ENCODE data around the gene RAB11FIP2. TPM values are rescaled to one million over a fixed set of nuclear protein-coding genes. Genes with fewer than 3 reads are reported as not detected.

RAB11FIP2 gene
- total and polyA plus RNA-seq, 2 of the 4 experiments (the other 2 are of a cell fraction) = 3.6 to 16.1 TPM

GRCh38 chr10:118042336-118042735, 4.4 kb downstream of the RAB11FIP2 start:
- Histone ChIP-seq H3K4me1 (ENCODE audit: control insufficient read depth, insufficient read depth, low read length) (no peaks in the 10 kb centered on the region; the same call in 1 of the 2 replicates), H3K79me1 (ENCODE audit: low read depth in 1 of 2, low read length in 2 of 2) (peaks cover 11% of the 10 kb centered on the region in 2 experiments; a peak in 3 of 4 replicates), H3K9me3 (ENCODE audit: control insufficient read depth, insufficient read depth, low read length) (no peaks in the 10 kb centered on the region), H2AFZ (replicated peaks; ENCODE audit: low read length, poor library complexity) (no peak overlapping the region), H3K56ac (ENCODE audit: extremely low read depth, insufficient read depth, low read length) (no peak overlapping the region), H2AK5ac (ENCODE audit: low read depth, low read length) (no peak overlapping the region), H3K27me3 (ENCODE audit: control insufficient read depth, insufficient read depth, low read length) (no peaks in the 10 kb centered on the region), H3K27ac (ENCODE audit: insufficient read depth, low read length) (no peak overlapping the region), H3K4ac (ENCODE audit: low read depth, low read length) (no peak overlapping the region), H4K20me1 (ENCODE audit: insufficient read depth, low read length) (no peaks in the 10 kb centered on the region; the same call in 1 of the 2 replicates), H4K5ac (ENCODE audit: low read depth, low read length) (no peak overlapping the region), H3K18ac (ENCODE audit: low read depth, low read length) (no peak overlapping the region), H2BK120ac (ENCODE audit: low read depth, low read length) (no peak overlapping the region), H4K8ac (ENCODE audit: low read depth in 2 of 2, low read length in 2 of 2) (no peak overlapping the region), H3K4me2 (ENCODE audit: low read depth, low read length) (no peak overlapping the region), H3K36me3 (ENCODE audit: control insufficient read depth, insufficient read depth, low read length) (peaks cover 1% of the 10 kb centered on the region; the same call in 1 of the 2 replicates), H3K9me1 (ENCODE audit: insufficient read depth, low read length) (peaks cover 4% of the 10 kb centered on the region), H3K4me3 (ENCODE audit: insufficient read depth, low read depth, low read length) (no peak overlapping the region), H2BK5ac (ENCODE audit: low read depth, low read length, poor library complexity, severe bottlenecking) (no peak overlapping the region), H2BK15ac (ENCODE audit: low read depth, low read length) (no peak overlapping the region), H3K9ac (ENCODE audit: low read depth, low read length) (no peak overlapping the region), H4K91ac (ENCODE audit: insufficient read depth, low read depth, low read length) (no peak overlapping the region), H3K23ac (ENCODE audit: low read depth, low read length) (no peak overlapping the region), H3K14ac (replicated peaks; ENCODE audit: low read depth, low read length) (no peak overlapping the region), H2BK20ac (ENCODE audit: low read depth, low read length) (no peak overlapping the region), H2AK9ac (replicated peaks; ENCODE audit: low read depth, low read length, poor library complexity) (no peak overlapping the region)
- ChIA-PET CTCF (no interaction called here), POLR2A (ENCODE audit: unreplicated experiment) (no interaction called here)
- in situ Hi-C loops (cut with MboI; ENCODE audit: low sequenced_read_pairs) = no loop called here
- DNase-seq (no peak), ATAC-seq (ENCODE audit: low read depth) (no peak)
- no TSS peak for BruUV-seq (replicated peaks)
- intact Hi-C loops (cut with micrococcal nuclease) = loop anchor here (10.0 kb wide), 2 partner anchors 508 to 702 kb away; no protein-coding TSS in a partner anchor
- dilution Hi-C loops (cut with HindIII; ENCODE audit: low sequenced_read_pairs, unreplicated experiment) = no loop called here
- no peak for TF ChIP-seq MAFK (IDR thresholded peaks at IDR 0.05; ENCODE audit: low read depth, low read length)
- TF ChIP-seq NFE2L2 (IDR thresholded peaks at IDR 0.05; ENCODE audit: low read depth, low read length) = no peak
- TF ChIP-seq POLR2A (IDR thresholded peaks at IDR 0.05; ENCODE audit: low read depth, low read length) = no peak
- no peak for TF ChIP-seq FOS (IDR thresholded peaks at IDR 0.05; ENCODE audit: low read depth, low read length)
- no peak for TF ChIP-seq CHD1 (IDR thresholded peaks at IDR 0.05; ENCODE audit: low read depth, low read length)
- TF ChIP-seq MAZ (IDR thresholded peaks at IDR 0.05; ENCODE audit: borderline replicate concordance, low read depth, low read length) = no peak
